ENCODE data around the gene TMEM86B.
"Not testable (repeated sequence)": the region's sequence is repeated elsewhere in the genome, so short reads cannot be mapped to it uniquely, and the experiment has no call there.

TMEM86B gene

DNA sequence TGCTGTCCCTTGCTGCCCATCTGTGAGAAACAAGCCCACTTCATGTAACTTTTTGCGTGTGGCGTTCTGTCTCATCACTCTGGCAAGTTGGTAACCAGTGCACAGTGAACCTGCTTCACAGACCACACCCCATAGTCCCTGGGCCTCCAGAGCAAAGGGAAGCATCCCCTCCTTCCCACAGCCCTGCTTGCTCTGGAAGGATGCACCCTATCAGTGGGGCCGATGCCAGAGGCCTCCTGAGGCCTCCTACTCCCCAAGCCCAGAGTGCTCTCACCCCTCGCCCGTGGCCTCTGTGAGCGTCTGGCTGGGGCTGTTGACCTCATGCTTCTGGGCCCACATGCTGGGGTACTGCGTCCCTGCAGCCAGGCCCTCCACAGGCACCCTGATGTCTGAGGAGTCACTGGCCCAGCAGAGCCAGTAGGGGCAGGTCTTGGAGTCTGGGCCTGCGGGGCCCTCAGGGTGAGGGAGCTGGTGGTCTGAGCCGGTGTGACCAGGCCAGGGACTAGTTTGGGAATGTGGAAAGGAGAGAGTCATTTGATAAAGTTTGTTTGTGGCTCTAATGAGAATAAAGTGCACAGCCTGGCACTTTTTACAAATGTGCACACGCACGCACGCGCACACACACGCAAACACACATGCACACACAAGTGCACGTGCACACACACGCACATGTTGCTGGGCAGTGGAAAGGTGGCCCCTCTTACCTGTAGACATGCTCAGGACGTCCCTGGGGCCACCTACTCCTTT is 5.1 kb downstream of the TMEM86B start:
- in situ Hi-C loops (cut with HindIII; ENCODE audit: low sequenced_read_pairs), result no loop called here

- in situ Hi-C loops (cut with HindIII; ENCODE audit: low sequenced_read_pairs), result no loop called here
These were observed 8.0 kb downstream of the TMEM86B start for GRCh38 chr19:55220525-55220924.

DNA sequence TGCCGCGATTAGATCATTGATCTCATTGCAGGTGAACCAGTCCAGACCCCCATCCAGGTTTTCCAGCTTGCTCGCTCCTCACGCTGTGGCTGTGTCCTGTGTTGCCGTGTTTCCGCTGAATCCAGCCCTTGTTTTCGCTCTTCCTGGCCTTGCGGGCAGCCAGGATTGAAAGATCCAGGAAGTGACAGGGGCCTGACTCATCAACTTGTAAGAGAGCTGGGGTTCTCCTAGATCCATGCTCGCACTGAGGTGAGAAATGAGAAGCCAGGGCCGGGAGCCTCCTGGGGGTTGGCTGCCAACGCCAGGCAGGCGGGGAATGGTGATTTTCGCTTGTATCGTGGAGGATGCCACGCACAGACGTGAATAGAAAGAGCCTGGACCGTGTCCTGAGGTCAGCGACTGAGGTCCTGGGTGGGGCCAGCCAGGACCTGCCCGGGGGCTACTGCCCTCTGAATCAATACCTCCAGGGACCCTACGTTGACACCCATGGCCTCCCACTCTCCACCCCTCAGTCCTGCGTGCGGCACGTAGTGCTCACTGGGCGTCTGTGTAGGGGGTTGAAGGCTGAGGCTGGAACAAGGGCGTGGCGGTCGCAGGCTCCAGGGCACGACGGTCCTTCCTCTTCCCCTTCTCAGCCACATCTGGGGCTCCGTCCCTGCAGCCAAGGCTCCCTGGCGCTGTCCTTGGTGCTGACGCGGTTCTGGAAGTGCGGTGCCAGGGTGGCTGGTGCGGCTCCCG is 11.9 kb downstream of the TMEM86B start:
- in situ Hi-C loops (cut with HindIII; ENCODE audit: low sequenced_read_pairs), result loop anchor here (10.0 kb wide), 1 partner anchor 138 kb away; the partner anchor contains the start of gene COX6B2

GRCh38 chr19:55213547-55213946 is 15.0 kb downstream of the TMEM86B start:
- in situ Hi-C loops (cut with HindIII; ENCODE audit: low sequenced_read_pairs), result loop anchor here (10.0 kb wide), 1 partner anchor 141 kb away; the partner anchor contains the start of gene COX6B2

DNA sequence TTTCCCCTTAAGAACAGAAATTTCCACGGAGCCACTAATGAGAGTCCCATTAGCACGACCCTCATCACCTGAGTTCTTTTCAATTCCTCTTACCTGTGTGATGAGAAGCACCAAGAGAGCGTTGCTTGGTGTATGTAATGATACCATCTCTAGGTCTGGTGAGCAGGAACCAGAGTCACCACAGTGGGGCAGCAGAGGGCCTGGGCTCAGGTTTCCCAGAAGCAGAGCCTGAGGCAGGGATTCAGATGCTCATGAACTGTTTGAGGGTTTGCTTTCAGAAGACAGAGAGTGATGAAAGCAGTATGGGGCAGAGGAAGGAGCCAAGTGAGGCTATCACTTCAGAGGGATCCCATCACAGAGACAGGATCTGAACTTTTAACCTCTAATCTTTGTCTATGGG is 16.1 kb downstream of the TMEM86B start:
- in situ Hi-C loops (cut with HindIII; ENCODE audit: low sequenced_read_pairs), result loop anchor here (10.0 kb wide), 1 partner anchor 142 kb away; the partner anchor contains the start of gene COX6B2

DNA sequence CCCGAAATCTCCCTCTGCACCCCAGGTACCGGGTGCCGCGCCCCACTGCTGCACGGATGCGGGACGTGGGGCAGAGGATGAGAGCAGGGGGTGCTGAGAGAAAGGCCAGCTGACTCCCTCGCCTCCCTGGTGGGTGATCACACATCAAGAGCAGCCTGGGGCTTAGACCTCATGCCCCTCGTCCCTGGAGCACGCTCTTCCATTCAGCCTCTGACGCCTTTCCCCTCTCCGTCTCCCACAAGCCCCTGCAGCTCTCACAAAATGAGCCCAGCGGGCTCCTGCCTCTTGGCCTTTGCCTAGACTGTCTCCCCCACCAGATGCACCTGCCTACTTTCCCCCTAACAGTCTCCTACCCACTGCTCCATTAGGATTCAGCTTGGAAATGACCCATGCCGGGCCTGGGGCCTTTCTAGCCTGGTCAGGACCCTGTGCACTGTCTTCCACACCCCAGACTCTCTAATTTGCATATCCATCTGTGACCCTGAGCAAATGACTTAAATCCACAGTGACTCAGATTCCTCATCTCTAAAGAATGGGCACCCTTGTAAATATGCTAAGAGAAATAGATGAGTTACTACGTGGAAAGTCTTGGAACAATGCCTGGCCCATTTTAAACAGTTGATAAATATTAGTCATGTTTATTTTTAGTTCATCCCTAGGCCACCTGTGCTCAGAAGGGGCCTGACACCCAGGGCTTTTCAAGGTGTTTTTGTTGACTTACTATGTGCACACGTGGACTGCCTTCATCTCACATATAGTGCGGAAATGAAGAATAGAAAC is 18.7 kb downstream of the TMEM86B start:
- in situ Hi-C loops (cut with HindIII; ENCODE audit: low sequenced_read_pairs), result loop anchor here (10.0 kb wide), 1 partner anchor 145 kb away; the partner anchor contains the start of gene COX6B2

- in situ Hi-C loops (cut with HindIII; ENCODE audit: low sequenced_read_pairs), result no loop called here
These were observed 19.5 kb downstream of the TMEM86B start, which contains the start of gene PTPRH for GRCh38 chr19:55208880-55209692. Gene PTPRH, minus strand, starts transcription at chr19:55209501. Its CDS starts 68 bp downstream, at chr19:55209433.

GRCh38 chr19:55206664-55207500 is 21.7 kb downstream of the TMEM86B start:
- in situ Hi-C loops (cut with HindIII; ENCODE audit: low sequenced_read_pairs), result no loop called here

DNA sequence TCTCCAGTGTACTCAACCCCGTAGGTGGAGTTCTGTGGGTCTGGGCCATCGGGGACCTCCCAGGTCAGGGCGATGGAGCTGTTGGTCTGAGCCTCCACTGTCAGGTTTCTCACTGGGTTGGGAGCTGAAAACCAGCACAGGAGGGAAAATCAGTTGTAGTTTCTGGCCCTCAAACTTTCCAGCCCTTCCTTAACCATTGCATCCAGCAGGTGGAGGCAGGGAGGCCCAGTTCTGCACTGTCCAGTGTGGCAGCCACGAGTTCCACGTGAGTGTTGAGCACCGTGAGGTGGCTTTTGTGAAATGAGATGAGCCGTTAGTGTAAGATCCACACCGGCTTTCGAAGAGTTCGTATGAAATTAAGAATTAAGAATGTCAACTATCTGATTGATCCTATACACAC is 26.4 kb downstream of the TMEM86B start:
- in situ Hi-C loops (cut with HindIII; ENCODE audit: low sequenced_read_pairs), result not testable (repeated sequence)

DNA sequence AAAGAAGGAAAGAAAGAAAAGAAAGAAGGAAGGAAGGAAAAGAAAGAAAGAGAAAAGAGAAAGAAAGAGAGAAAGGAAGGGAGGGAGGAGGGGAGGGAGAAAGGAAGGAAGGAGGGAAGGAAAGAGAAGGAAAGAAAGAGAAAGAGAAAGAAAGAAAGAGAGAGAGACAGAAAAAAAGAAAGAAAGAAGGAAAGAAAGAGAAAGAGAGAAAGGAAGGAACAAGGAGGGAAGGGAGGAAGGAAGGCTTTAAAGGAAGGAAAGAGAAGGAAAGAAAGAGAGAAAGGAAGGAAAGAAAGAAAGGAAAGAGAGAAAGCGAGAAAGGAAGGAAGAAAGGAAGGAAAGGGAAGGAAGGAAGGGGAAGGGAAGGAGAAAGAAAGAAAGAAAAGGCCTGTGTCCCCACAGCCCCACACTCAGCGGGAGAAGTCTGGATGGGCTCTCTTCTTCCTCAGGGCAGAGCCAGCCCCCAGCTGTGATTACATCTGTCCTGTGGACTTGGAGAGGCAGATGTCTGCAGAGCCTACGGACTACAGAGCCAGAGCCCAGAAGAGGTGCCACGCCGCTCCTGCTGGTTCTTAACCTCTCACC is 28.9 kb downstream of the TMEM86B start:
- in situ Hi-C loops (cut with HindIII; ENCODE audit: low sequenced_read_pairs), result no loop called here

- in situ Hi-C loops (cut with HindIII; ENCODE audit: low sequenced_read_pairs), result no loop called here
These were observed 29.9 kb downstream of the TMEM86B start for GRCh38 chr19:55198651-55199050.

DNA sequence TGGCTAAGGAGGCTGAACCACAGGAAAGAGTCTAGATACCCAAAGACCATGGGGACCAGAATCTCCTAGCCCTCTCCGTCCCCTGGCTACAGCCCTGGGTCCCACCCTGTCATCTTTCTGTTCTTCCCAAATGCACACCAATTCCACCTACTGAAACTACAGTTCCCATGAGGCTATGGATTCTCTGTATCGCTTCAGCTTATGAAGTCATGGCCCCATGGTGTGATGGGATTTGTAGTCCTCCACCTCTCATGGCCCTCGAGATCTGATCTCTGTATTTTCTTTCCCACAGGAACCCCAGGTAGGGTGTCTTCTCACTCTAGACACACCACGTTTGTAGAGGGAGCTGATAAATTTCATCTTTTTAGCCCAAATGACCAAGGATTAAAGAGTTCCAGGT is 31.0 kb downstream of the TMEM86B start:
- in situ Hi-C loops (cut with HindIII; ENCODE audit: low sequenced_read_pairs), result no loop called here

DNA sequence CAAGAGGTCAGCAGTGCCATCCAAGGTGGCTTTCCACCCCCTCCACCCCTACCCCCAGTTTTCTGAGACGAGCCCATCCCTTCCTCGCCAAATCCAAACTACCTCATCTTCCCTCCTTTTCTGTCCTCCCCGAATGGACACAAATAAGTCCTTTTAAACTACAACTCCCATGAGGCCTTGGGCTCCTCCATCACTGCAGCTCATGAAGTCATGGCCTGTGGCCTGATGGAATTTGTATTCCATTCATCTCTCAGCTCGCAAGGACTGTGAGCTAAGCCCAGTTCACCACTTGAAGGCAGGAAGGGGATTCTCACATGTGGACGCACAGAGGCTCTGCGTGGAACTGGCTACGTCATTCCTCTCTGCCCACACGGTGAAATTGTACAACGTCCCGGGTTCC is 31.8 kb downstream of the TMEM86B start:
- in situ Hi-C loops (cut with HindIII; ENCODE audit: low sequenced_read_pairs), result no loop called here

DNA sequence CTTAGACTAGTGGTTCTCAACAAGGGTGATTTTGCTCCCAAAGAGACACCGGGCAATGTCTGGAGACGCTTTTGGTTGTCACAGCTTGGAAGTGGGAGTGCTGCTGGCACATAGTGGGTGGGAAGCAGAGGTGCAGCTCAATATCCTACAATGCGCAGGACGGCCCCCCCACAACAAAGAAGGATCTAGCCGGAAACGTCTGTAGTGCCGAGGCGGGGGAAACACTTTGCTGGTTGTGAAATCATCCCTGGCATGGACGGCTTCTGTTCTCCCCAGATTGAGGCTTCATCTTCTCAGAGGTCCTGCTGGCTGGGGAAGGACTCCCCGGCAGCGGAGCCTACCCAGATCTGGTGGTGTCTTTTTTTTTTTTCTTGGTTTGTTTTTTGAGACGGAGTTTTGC is 35.1 kb downstream of the TMEM86B start:
- in situ Hi-C loops (cut with HindIII; ENCODE audit: low sequenced_read_pairs), result no loop called here

- in situ Hi-C loops (cut with HindIII; ENCODE audit: low sequenced_read_pairs), result no loop called here
These were observed 39.1 kb downstream of the TMEM86B start for GRCh38 chr19:55189403-55189835.

DNA sequence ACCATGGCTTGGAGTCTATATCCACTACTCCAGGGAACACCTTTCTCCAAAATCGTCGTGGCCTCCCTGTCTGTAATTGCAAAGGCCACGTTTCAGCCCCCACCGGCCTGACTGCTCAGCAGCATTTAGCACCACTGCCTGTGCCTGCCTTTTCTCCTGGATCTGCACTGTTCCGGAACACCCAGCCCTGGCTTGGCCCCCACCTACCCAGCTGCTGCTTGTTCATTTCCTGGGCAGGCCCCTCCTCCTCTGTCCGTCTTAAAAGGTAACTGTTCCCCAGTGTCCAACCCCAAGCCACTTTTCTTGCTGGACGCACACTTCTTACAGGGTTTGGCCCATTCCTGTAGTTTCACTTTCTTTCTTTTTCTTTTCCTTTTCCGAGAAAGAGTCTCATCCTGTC is 39.9 kb downstream of the TMEM86B start:
- in situ Hi-C loops (cut with HindIII; ENCODE audit: low sequenced_read_pairs), result no loop called here

- in situ Hi-C loops (cut with HindIII; ENCODE audit: low sequenced_read_pairs), result no loop called here
These were observed 42.5 kb downstream of the TMEM86B start for GRCh38 chr19:55186080-55186479.

- in situ Hi-C loops (cut with HindIII; ENCODE audit: low sequenced_read_pairs), result no loop called here
These were observed 46.8 kb downstream of the TMEM86B start for GRCh38 chr19:55181740-55182139.

Data from DLD1 (cell line).